K562 (cell line): Measurements from ENCODE around the gene ANKS1B. TPM values are rescaled to one million over a fixed set of nuclear protein-coding genes. Genes with fewer than 3 reads are reported as not detected.

Experiments
- ATAC-seq: fragments of 200-7000 bp; cut with Tn5 transposase; 3 replicates; pipeline ENCODE4 v1.9.1; 2020; ENCODE audit warnings: moderate library complexity
- BruUV-seq: library from RNA; stranded (reverse); fragments of 400-500 nt; replicated peaks from 2 replicates; lab custom pipeline; 2021; lab: Mats Ljungman, UMichigan
- CTCF ChIA-PET: fragments of 300-600 bp; formaldehyde crosslinking; extraction: SDS; loops from one replicate; lab custom pipeline; 2021; ENCODE audit warnings: low intra/inter-chr PET ratio; lab: Yijun Ruan, JAX
- POLR2A ChIA-PET: fragments of 300-600, 350-650 bp; sonication (Branson Sonifier 250); formaldehyde crosslinking; extraction: SDS; loops from one replicate; lab custom pipeline; 2021; ENCODE audit warnings: antibody characterized with exemption, inconsistent platforms; lab: Yijun Ruan, JAX
- DNase-seq, 4 experiments: peaks; one replicate each; pipeline versions ENCODE4 v3.0.0 to v3.0.0-alpha.2; 2011 to 2018; ENCODE audit warnings: low spot score in 3 of 4, mixed read lengths in 3 of 4; ENCODE audit errors: extremely low read depth in 1 of 4
- FAIRE-seq: peaks from 2 replicates; lab custom pipeline; 2011; peaks lifted over from hg19 to GRCh38; lab: Jason Lieb, UNC
- H2AFZ ChIP-seq: 2 replicates; pipeline ENCODE4 v1.6.0; 2011; ENCODE audit warnings: low read depth, low read length, control low read depth, inconsistent platforms
- H3K27ac ChIP-seq: fragments of 200-600 bp; 3 replicates; pipeline ENCODE4 v1.8.0; 2011; ENCODE audit warnings: low read depth, mild to moderate bottlenecking, control low read depth, inconsistent platforms, low read length, moderate library complexity, mixed read lengths; ENCODE audit errors: extremely low read depth
- H3K27me3 ChIP-seq, 2 experiments: fragments of 300-600 bp in 1 of 2; 2 replicates in 1 of 2; 3 replicates in 1 of 2; pipeline versions ENCODE4 v1.6.0 to v1.8.0; 2011; ENCODE audit warnings: inconsistent platforms in 2 of 2, low read length in 2 of 2, mild to moderate bottlenecking in 1 of 2, mixed read lengths in 1 of 2, moderate library complexity in 1 of 2; ENCODE audit not compliant: control insufficient read depth in 2 of 2, insufficient read depth in 2 of 2
- H3K36me3 ChIP-seq: fragments of 300-600 bp; 3 replicates; pipeline ENCODE4 v1.8.0; 2011; ENCODE audit warnings: mild to moderate bottlenecking, low read length, inconsistent platforms; ENCODE audit not compliant: control insufficient read depth, insufficient read depth
- H3K4me1 ChIP-seq, 2 experiments: fragments of 200-600 bp in 1 of 2; replicated peaks in 1 of 2; 2 replicates in 1 of 2; 3 replicates in 1 of 2; pipeline versions ENCODE4 v1.5.1 to v1.8.0; 2011; ENCODE audit warnings: inconsistent platforms in 2 of 2, low read length in 2 of 2, mild to moderate bottlenecking in 1 of 2, mixed read lengths in 1 of 2, moderate library complexity in 1 of 2; ENCODE audit not compliant: control insufficient read depth in 2 of 2, insufficient read depth in 2 of 2
- H3K4me2 ChIP-seq: 2 replicates; pipeline ENCODE4 v1.6.1; 2011; ENCODE audit warnings: low read length, control low read depth, inconsistent platforms, mixed read lengths; ENCODE audit not compliant: insufficient read depth
- H3K4me3 ChIP-seq: fragments of 200-600 bp; sonication (generic), shearing (Covaris generic); 2 replicates; pipeline ENCODE4 v1.5.1; 2016; ENCODE audit warnings: control low read depth, inconsistent platforms
- H3K79me2 ChIP-seq: fragments of 200-600 bp; 3 replicates; pipeline ENCODE4 v1.8.0; 2011; ENCODE audit warnings: low read length, inconsistent platforms; ENCODE audit not compliant: control insufficient read depth, insufficient read depth
- H3K9ac ChIP-seq, 2 experiments: 2 replicates each; pipeline versions ENCODE4 v1.6.0 to v1.6.1; 2011; ENCODE audit warnings: low read depth in 2 of 2, low read length in 2 of 2, control low read depth in 1 of 2, inconsistent platforms in 1 of 2, mild to moderate bottlenecking in 1 of 2, mixed read lengths in 1 of 2; ENCODE audit not compliant: insufficient read depth in 1 of 2
- H3K9me1 ChIP-seq: one replicate; pipeline ENCODE4 v1.6.0; 2011; ENCODE audit warnings: inconsistent platforms, mild to moderate bottlenecking, low read length, moderate library complexity; ENCODE audit not compliant: control insufficient read depth, insufficient read depth
- H3K9me3 ChIP-seq: replicated peaks from 2 replicates; pipeline ENCODE4 v1.5.1; 2011; ENCODE audit warnings: low read depth, low read length, inconsistent platforms; ENCODE audit not compliant: control insufficient read depth, insufficient read depth
- H4K20me1 ChIP-seq: replicated peaks from 2 replicates; pipeline ENCODE4 v1.6.1; 2011; ENCODE audit warnings: low read length, inconsistent platforms, mixed read lengths; ENCODE audit not compliant: control insufficient read depth, insufficient read depth
- GTF3C2 ChIP-seq: IDR thresholded peaks from 3 replicates; pipeline ENCODE4 v1.6.1; 2011; ENCODE audit warnings: borderline replicate concordance, mild to moderate bottlenecking, moderate library complexity; ENCODE audit not compliant: insufficient read length; ENCODE audit errors: extremely low read depth
- HDAC1 ChIP-seq, 2 experiments: fragments of 450-650 bp; IDR thresholded peaks; 2 replicates each; pipeline ENCODE4 v1.6.1; 2016 to 2017; ENCODE audit warnings: inconsistent platforms in 1 of 2, mild to moderate bottlenecking in 1 of 2, moderate library complexity in 1 of 2
- IFI16 ChIP-seq: fragments of 250-450 bp; sonication (Bioruptor Pico); IDR thresholded peaks from 2 replicates; pipeline ENCODE4 v2.1.2; 2022; ENCODE audit warnings: mild to moderate bottlenecking, inconsistent platforms
- IRF9 ChIP-seq: fragments of 450-650 bp; IDR thresholded peaks from 2 replicates; pipeline ENCODE4 v1.6.1; 2016; ENCODE audit warnings: missing biosample characterization, missing genetic modification characterization
- KAT7 ChIP-seq: sonication (generic); formaldehyde crosslinking; IDR thresholded peaks from 2 replicates; pipeline ENCODE4 v1.8.0; 2022; ENCODE audit warnings: missing genetic modification reagents, mild to moderate bottlenecking, borderline replicate concordance
- KDM1A ChIP-seq, 2 experiments: fragments of 450-650 bp; IDR thresholded peaks; 2 replicates each; pipeline ENCODE4 v1.6.1; 2016; ENCODE audit warnings: mild to moderate bottlenecking in 2 of 2
- NFIX ChIP-seq: fragments of 250-450 bp; sonication (Bioruptor Pico); IDR thresholded peaks from 2 replicates; pipeline ENCODE4 v1.4.0; 2020; ENCODE audit warnings: low read depth, mild to moderate bottlenecking, moderate library complexity
- RBBP5 ChIP-seq: fragments of 200-600 bp; sonication (generic); IDR thresholded peaks from 2 replicates; pipeline ENCODE4 v1.6.1; 2012; ENCODE audit warnings: borderline replicate concordance, mild to moderate bottlenecking, low read length, control low read depth, inconsistent platforms; ENCODE audit not compliant: insufficient read depth, poor library complexity, severe bottlenecking
- RUNX1 ChIP-seq: sonication (generic); IDR thresholded peaks from 2 replicates; pipeline ENCODE4 v1.6.1; 2016; ENCODE audit warnings: antibody characterized with exemption, low read depth
- ZFX ChIP-seq: sonication (generic); formaldehyde crosslinking; IDR thresholded peaks from 2 replicates; pipeline ENCODE4 v1.8.0; 2022; ENCODE audit warnings: mild to moderate bottlenecking, missing genetic modification reagents, moderate library complexity
- ZNF316 ChIP-seq: fragments of 450-650 bp; IDR thresholded peaks from 2 replicates; pipeline ENCODE4 v1.6.1; 2016
- ZNF695 ChIP-seq: fragments of 450-650 bp; formaldehyde crosslinking; IDR thresholded peaks from 2 replicates; pipeline ENCODE4 v1.4.0; 2020; ENCODE audit warnings: mild to moderate bottlenecking, moderate library complexity
- WGBS: fragments of 100-300 bp; shearing (Covaris generic); methylation state at CpG from one replicate; pipeline ENCODE4 v1.1.6; 2016; ENCODE audit warnings: low coverage, mixed read lengths; ENCODE audit not compliant: insufficient coverage; ENCODE audit errors: missing lambda C conversion rate; 5-methylcytosine and 5-hydroxymethylcytosine counted together
- in situ Hi-C: fragments of 300-500 bp; cut with MboI; formaldehyde crosslinking; loops from 4 replicates; pipeline ENCODE4 v1.15.0; 2018; ENCODE audit warnings: inconsistent platforms, mixed read lengths
- intact Hi-C: fragments of 100-400 bp; cut with micrococcal nuclease; formaldehyde crosslinking; loops from 2 replicates; pipeline ENCODE4 v1.14.2; 2022
- polyA plus RNA-seq, 8 experiments: library from polyadenylated mRNA; depleted of rRNA in 4 of 8; stranded (reverse) in 5 of 8; unstranded in 3 of 8; fragments of >200 nt; fragmentation: Nextera tagmentation in 2 of 8; fragmentation: Illumina TruSeq in 1 of 8; extraction: Ambion mirVana in 2 of 8; extraction: Trizol in 1 of 8; gene quantifications; 2 replicates each; pipeline versions ENCODE4 v1.2.1 to v1.2.3, GENCODE V29; 2011 to 2014; ENCODE audit warnings: inconsistent platforms in 1 of 8, missing spikeins in 1 of 8
- total RNA-seq, 7 experiments: library from RNA; depleted of rRNA in 6 of 7; stranded (reverse); fragments of >200 nt in 6 of 7; fragmentation: Illumina TruSeq in 2 of 7; extraction: Trizol in 2 of 7; gene quantifications; 2 replicates each; pipeline versions ENCODE4 v1.2.1 to v1.2.3, GENCODE V29; 2011 to 2021; ENCODE audit warnings: low replicate concordance in 1 of 7

The ANKS1B gene
- total and polyA plus RNA-seq, 9 of the 15 experiments (the other 6 are each of a cell fraction or from before 2014, with no cell fraction given): 0.04 to 0.47 (median 0.28) TPM; not detected in 4

- no peaks in the 10 kb centered on the region for H3K9me1 ChIP-seq
- no peaks in the 10 kb centered on the region for H3K4me1 ChIP-seq
- H3K9me3 ChIP-seq: no peaks in the 10 kb centered on the region
- no peaks in the 10 kb centered on the region for H3K27me3 ChIP-seq
- TF ChIP-seq HDAC1 (IDR thresholded peaks at IDR 0.05) (no peak), RBBP5 (no peak), ZNF316 (no peak)
- no TSS peak for BruUV-seq
- H2AFZ ChIP-seq: no peak overlapping the region
- intact Hi-C loops: no loop called here
- H3K4me3 ChIP-seq: no peak overlapping the region
- H3K79me2 ChIP-seq: no peaks in the 10 kb centered on the region
- no peak overlapping the region for H3K4me2 ChIP-seq
- H3K36me3 ChIP-seq: no peaks in the 10 kb centered on the region
- in situ Hi-C loops: no loop called here
- ATAC-seq: no peak
- no peak overlapping the region for H3K9ac ChIP-seq
- DNase-seq: no peak
- no peak for FAIRE-seq
- POLR2A ChIA-PET: no interaction called here
- CTCF ChIA-PET: no interaction called here
- no peaks in the 10 kb centered on the region for H4K20me1 ChIP-seq
- 28% methylated on average over 2 of the region's 2 CpGs for WGBS
- no peak overlapping the region for H3K27ac ChIP-seq
Observed at GRCh38 chr12:100024974-100025555, 40.3 kb upstream of the ANKS1B start.

GRCh38 chr12:100020370-100020769, 35.6 kb upstream of the ANKS1B start:
- no peaks in the 10 kb centered on the region for H3K27me3 ChIP-seq
- WGBS: 0% methylated on average over 1 of the region's 1 CpG
- FAIRE-seq: no peak
- no peak overlapping the region for H3K4me3 ChIP-seq
- no peaks in the 10 kb centered on the region for H3K79me2 ChIP-seq
- H3K9me1 ChIP-seq: no peaks in the 10 kb centered on the region
- no peaks in the 10 kb centered on the region for H3K36me3 ChIP-seq
- BruUV-seq: no TSS peak
- in situ Hi-C loops (no loop called here), intact Hi-C loops (no loop called here)
- no peak overlapping the region for H2AFZ ChIP-seq
- no peaks in the 10 kb centered on the region for H3K9me3 ChIP-seq
- CTCF ChIA-PET: no interaction called here
- H3K27ac ChIP-seq: no peak overlapping the region
- H4K20me1 ChIP-seq: no peaks in the 10 kb centered on the region
- TF ChIP-seq GTF3C2: no peak
- no peak for TF ChIP-seq IFI16 (CRISPR knock-in tag)
- TF ChIP-seq NFIX (CRISPR knock-in tag): no peak
- no peak for TF ChIP-seq KAT7 (CRISPR knock-in tag)
- TF ChIP-seq KDM1A (IDR thresholded peaks at IDR 0.05): no peak
- TF ChIP-seq IRF9: no peak
- TF ChIP-seq RUNX1: no peak
- no peak for TF ChIP-seq ZNF695
- TF ChIP-seq ZFX (CRISPR knock-in tag): no peak
- ATAC-seq: no peak
- H3K4me1 ChIP-seq: no peaks in the 10 kb centered on the region
- no peak overlapping the region for H3K4me2 ChIP-seq
- no peak overlapping the region for H3K9ac ChIP-seq
- POLR2A ChIA-PET: no interaction called here
- DNase-seq: no peak
